ENCODE data around the gene AFF3. TPM values are rescaled to one million over a fixed set of nuclear protein-coding genes. Genes with fewer than 3 reads are reported as not detected.

The AFF3 gene
- total RNA-seq, 1 donor from 2014 or later, result 20.9 TPM

GRCh38 chr2:99809259-99809900, 333.0 kb downstream of the AFF3 start:
- DNase-seq (ENCODE audit: low read depth, low spot score), result no peak
- Mint-ChIP-seq H3K27me3 (ENCODE audit: low read depth) (no peaks in the 10 kb centered on the region), H3K27ac (ENCODE audit: unreplicated experiment) (no peak overlapping the region), H3K9me3 (peaks cover 3% of the 10 kb centered on the region), H3K4me1 (peaks cover 24% of the 10 kb centered on the region), H3K4me3 (no peak overlapping the region), H3K36me3 (ENCODE audit: low read depth) (peaks cover 8% of the 10 kb centered on the region)
- TF ChIP-seq CTCF (conservative IDR thresholded peaks at IDR 0.05), result no peak

GRCh38 chr2:99808361-99809200, 333.8 kb downstream of the AFF3 start:
- H3K36me3 Mint-ChIP-seq (ENCODE audit: low read depth), result peaks cover 8% of the 10 kb centered on the region
- H3K4me1 Mint-ChIP-seq, result peaks cover 24% of the 10 kb centered on the region
- no peak for DNase-seq (ENCODE audit: low read depth, low spot score)
- H3K27ac Mint-ChIP-seq (ENCODE audit: unreplicated experiment), result no peak overlapping the region
- no peak for TF ChIP-seq CTCF (conservative IDR thresholded peaks at IDR 0.05)
- peaks cover 3% of the 10 kb centered on the region for H3K9me3 Mint-ChIP-seq
- no peaks in the 10 kb centered on the region for H3K27me3 Mint-ChIP-seq (ENCODE audit: low read depth)
- no peak overlapping the region for H3K4me3 Mint-ChIP-seq

GRCh38 chr2:99806758-99807157, 335.6 kb downstream of the AFF3 start:
- no peak for DNase-seq (ENCODE audit: low read depth, low spot score)
- H3K9me3 Mint-ChIP-seq, result peaks cover 8% of the 10 kb centered on the region
- H3K4me1 Mint-ChIP-seq, result peaks cover 24% of the 10 kb centered on the region
- peaks cover 14% of the 10 kb centered on the region for H3K36me3 Mint-ChIP-seq (ENCODE audit: low read depth)
- no peak overlapping the region for H3K27ac Mint-ChIP-seq (ENCODE audit: unreplicated experiment)
- H3K27me3 Mint-ChIP-seq (ENCODE audit: low read depth), result no peaks in the 10 kb centered on the region
- no peak overlapping the region for H3K4me3 Mint-ChIP-seq
- no peak for TF ChIP-seq CTCF (conservative IDR thresholded peaks at IDR 0.05)

GRCh38 chr2:99805930-99806476, 336.4 kb downstream of the AFF3 start:
- no peak overlapping the region for H3K4me3 Mint-ChIP-seq
- H3K36me3 Mint-ChIP-seq (ENCODE audit: low read depth), result peaks cover 14% of the 10 kb centered on the region
- DNase-seq (ENCODE audit: low read depth, low spot score), result no peak
- peaks cover 8% of the 10 kb centered on the region for H3K9me3 Mint-ChIP-seq
- no peaks in the 10 kb centered on the region for H3K27me3 Mint-ChIP-seq (ENCODE audit: low read depth)
- H3K27ac Mint-ChIP-seq (ENCODE audit: unreplicated experiment), result no peak overlapping the region
- peaks cover 24% of the 10 kb centered on the region for H3K4me1 Mint-ChIP-seq
- no peak for TF ChIP-seq CTCF (conservative IDR thresholded peaks at IDR 0.05)

GRCh38 chr2:99803846-99804245, 338.5 kb downstream of the AFF3 start:
- no peak for TF ChIP-seq CTCF (conservative IDR thresholded peaks at IDR 0.05)
- no peaks in the 10 kb centered on the region for H3K27me3 Mint-ChIP-seq (ENCODE audit: low read depth)
- DNase-seq (ENCODE audit: low read depth, low spot score), result no peak
- H3K9me3 Mint-ChIP-seq, result peaks cover 8% of the 10 kb centered on the region
- peaks cover 16% of the 10 kb centered on the region for H3K4me1 Mint-ChIP-seq
- no peak overlapping the region for H3K27ac Mint-ChIP-seq (ENCODE audit: unreplicated experiment)
- peaks cover 14% of the 10 kb centered on the region for H3K36me3 Mint-ChIP-seq (ENCODE audit: low read depth)
- H3K4me3 Mint-ChIP-seq, result no peak overlapping the region
